HG03378 (cell line): ENCODE data around the gene AKNA.

Experiments
- ATAC-seq: cut with Tn5 transposase; IDR thresholded peaks from one replicate; pipeline ENCODE4 v1.9.1; 2021; ENCODE audit warnings: mild to moderate bottlenecking, moderate library complexity; ENCODE audit not compliant: unreplicated experiment

Gene AKNA

GRCh38 chr9:114397848-114398605 is 10.2 kb upstream of the AKNA start:
- peak; percentile 77 for ATAC-seq

- ATAC-seq, result no peak
These were observed 9.6 kb upstream of the AKNA start for GRCh38 chr9:114397219-114397847.

GRCh38 chr9:114396558-114397218 is 8.9 kb upstream of the AKNA start:
- ATAC-seq, result no peak

GRCh38 chr9:114395768-114396167 is 8.0 kb upstream of the AKNA start:
- no peak for ATAC-seq

- no peak for ATAC-seq
These were observed 7.5 kb upstream of the AKNA start for GRCh38 chr9:114395334-114395617.

GRCh38 chr9:114394523-114395333 is 6.9 kb upstream of the AKNA start:
- ATAC-seq, result no peak

GRCh38 chr9:114392749-114393112 is 4.9 kb upstream of the AKNA start:
- ATAC-seq, result no peak

GRCh38 chr9:114390952-114391351 is 3.2 kb upstream of the AKNA start:
- ATAC-seq, result no peak

GRCh38 chr9:114389612-114390368 is 2.0 kb upstream of the AKNA start:
- no peak for ATAC-seq

- ATAC-seq, result no peak
These were observed 1.1 kb upstream of the AKNA start for GRCh38 chr9:114388764-114389375.

- no peak for ATAC-seq
These were observed 538 bp upstream of the AKNA start for GRCh38 chr9:114388357-114388682.

GRCh38 chr9:114386886-114387679 is 699 bp downstream of the AKNA start:
- no peak for ATAC-seq

- ATAC-seq, result no peak
These were observed 1.4 kb downstream of the AKNA start for GRCh38 chr9:114386361-114386885.

- peak; percentile 87 for ATAC-seq
These were observed 2.2 kb downstream of the AKNA start for GRCh38 chr9:114385397-114386181.

- ATAC-seq, result no peak
These were observed 2.9 kb downstream of the AKNA start for GRCh38 chr9:114384836-114385396.

- ATAC-seq, result no peak
These were observed 3.4 kb downstream of the AKNA start for GRCh38 chr9:114384341-114384740.

GRCh38 chr9:114383521-114384231 is 4.1 kb downstream of the AKNA start:
- ATAC-seq, result no peak
